ENCODE data around the gene CHRND.

CHRND gene

DNA sequence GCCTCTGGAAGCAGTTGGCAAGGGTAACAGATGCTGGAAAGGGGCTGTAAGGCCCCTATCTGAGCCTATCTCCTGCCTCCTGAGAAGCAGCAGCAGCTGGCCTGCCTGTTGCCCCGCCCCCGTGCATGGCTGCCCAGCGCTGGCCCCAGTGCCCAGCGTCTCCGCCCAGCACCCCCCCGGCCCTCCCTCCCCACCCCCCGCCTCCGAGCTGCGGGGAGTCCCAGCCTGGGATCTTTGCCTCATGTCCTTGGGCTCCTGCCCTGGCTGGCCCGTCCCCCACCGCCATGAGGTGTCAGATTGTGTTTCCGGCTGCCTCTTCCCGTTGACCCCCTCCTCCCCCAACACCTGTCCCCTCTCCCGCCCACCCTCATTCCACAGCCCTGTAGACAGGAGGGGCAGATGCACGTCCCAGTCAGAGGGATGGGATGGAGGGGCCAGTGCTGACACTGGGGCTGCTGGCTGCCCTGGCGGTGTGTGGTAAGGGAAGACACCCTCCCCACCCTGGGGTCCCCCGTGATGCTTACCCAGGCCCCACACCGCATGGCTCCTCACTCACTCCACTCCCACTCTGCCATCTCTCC is at the start of gene CHRND:
TSS of gene CHRND (plus strand) at position 370 of the 581 bp plus-strand sequence. CDS start at position 426, 56 bp downstream.
- DNase-seq (ENCODE audit: low spot score): no peak

DNA sequence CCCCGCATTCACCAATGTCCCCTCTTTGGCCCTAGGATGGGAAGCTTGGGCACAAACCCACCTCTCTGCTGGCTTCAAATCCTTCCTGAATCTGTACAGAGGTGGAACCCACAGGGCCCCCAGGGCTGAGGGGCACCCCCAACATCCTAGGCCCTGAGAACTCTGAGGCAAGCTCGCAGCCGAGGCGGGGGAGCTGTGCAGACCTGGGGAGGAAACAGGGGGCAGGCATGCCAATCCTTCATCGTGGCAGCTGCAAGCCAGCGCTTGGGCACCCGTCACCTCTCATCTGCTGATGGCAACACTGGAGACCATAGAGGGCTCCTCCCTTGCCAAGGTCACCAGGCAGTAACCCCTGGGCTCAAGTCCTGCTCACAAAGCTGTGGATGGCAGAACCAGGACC is 49.2 kb upstream of the CHRND start:
- DNase-seq (ENCODE audit: low spot score): no peak

DNA sequence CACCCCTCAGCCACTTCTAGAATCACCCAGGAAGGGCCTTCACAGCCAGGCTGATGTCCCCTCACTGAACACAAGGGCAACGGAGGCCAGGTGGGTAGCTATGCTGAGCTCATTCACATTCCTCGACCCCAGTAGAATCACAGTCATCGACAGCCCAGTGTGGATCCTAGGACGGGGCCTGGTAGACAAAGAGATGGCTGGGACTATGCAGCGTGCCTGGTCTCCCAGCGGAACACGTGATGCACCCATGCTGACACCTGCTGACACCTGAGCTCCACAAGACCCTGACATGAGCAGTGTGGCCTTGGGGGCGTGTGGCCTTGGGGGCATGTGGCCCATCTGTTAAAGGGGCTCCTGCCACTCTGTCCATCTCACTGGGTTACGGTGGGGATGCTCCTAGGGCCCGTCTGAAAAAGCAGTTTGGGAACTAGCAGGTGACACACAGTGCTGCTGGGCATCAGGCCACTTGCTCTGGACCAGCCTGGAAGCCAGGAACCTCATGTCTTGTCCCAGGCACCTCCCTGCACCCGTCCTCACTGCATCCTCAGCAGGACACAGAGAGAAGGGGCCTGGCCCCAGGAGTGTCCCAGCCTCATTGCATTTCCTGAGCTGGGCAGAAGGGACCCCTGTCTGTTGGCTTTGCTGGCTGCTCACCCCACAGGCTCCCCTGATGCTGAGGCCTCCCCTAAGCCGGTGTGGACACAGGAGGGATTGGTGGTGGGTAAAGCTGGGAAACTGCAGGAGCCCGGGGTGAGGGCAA is 48.0 kb upstream of the CHRND start:
- DNase-seq (ENCODE audit: low spot score): no peak

DNA sequence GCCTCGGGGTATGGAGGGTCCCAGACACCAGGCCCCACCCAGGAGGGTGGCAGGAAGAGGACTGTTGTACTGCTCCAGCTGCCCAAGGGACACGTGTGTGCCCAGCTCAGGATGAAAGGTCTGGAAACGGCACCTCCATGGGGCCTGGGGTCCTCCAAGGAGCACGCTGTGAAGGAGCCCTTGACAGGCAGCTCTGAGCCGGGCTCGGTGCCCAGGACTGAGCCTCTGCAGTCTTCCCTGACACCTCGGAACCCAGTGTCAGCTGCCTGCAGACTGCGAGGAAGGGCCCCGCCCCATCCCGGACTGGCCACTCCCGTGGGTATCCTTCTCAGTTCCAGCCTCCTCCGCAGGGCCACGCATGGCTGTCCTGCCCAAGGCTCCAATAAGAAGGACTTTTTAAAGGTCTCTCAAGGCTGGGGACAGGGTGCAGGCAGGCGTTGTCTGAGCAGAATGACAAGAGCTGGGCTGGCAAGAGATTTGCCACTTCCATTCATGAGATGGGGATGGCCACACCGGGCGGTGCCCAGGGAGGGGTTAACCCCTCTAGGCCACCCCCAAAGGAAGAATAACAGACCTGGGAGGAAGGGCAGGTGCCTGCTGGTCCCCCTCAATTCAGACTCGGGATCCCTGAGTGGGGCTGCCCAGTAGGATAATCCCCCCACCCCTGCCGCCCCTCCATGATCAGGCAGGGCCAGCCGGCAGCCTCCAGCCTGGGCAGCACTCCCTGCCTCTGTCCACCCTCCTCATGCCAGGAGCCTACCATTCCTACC is 47.2 kb upstream of the CHRND start:
- DNase-seq (ENCODE audit: low spot score): no peak

DNA sequence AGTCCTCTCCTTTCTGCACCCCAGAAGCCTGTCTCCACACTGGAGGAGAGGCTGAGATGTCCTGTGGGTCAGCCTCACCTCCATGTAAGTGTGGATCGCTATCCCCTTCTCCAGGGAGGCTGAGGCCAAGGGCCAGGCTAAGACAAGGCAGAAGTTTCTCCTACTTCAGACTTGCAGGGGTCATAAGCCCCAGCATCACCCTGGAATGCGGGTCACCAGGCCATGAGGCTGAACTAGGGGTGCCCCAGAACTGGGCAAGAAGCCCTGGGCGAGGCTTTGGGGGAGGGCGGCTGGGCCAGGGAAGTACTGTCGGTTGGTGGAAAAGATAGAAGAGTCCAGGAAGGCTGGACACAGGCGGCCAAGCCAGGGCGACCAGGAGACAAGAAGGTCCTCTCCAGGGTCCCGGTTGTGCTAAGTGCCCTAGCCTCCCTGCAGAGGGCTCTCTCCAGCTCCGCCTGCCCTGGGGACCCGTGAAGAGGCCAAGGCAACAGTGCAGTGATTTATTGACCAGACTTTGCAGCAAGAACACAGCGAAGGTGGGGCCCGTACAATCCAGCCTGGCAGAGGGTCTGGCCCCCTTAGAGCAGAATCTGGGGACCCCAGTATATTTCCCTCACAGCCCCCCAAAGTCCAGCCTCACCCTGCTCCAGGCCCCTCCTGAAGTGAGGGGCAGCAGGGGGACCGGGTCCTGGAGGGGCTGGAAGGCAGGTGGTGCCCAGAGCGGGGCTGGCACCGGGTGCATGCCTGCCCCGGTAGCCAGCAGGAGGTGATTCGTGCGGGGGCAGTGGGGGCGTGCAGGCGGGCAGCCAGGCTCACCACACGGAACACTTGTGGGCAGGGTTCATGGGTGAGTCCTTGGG is 46.4 kb upstream of the CHRND start:
- DNase-seq (ENCODE audit: low spot score): no peak

DNA sequence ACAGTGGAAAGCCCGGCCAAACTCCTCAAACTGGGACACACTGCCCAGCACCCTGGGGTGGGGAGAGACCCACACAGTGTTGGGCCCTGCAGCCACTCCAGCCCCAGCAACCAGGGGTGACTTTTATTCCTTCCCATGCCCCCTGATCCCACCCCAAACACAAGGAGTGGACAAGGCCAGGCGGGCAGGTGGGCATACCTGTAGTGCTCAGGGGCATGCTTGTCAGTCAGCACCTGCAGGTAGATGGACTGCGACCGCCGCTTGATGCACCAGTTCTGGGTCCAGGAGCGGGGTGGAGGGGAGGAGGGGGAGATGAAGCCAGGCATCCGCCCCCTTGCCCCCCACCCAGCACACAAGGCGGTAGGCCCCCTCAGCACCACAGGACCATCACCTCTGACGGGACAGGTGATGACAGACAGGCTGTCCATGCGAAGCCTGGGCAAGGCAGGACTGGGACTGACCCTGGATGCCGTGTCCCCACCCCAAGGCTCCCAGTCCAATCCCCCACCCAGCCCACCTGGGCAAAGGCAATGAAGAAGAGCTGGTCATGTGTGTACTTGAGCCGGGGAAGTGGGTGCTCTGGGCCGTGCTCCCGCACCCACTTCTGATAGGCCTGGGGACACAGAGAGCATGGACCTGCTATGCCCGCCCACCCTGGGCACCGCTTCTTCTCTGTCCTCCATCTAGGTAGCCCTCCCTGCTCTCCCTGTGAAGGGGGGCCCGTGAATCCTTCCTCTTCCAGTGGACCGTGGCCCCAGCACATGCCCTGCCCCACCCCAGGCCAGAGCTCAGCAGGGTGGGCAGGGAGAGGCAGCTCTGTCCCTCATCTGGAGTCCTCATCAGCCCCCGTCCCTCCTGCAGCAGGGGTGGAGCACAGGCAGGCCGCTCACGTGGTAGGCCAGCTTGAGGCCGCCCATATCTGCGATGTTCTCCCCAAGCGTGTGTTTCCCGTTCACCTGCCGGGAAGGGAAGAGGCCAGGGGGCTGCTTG is 45.5 kb upstream of the CHRND start:
- no peak for DNase-seq (ENCODE audit: low spot score)

DNA sequence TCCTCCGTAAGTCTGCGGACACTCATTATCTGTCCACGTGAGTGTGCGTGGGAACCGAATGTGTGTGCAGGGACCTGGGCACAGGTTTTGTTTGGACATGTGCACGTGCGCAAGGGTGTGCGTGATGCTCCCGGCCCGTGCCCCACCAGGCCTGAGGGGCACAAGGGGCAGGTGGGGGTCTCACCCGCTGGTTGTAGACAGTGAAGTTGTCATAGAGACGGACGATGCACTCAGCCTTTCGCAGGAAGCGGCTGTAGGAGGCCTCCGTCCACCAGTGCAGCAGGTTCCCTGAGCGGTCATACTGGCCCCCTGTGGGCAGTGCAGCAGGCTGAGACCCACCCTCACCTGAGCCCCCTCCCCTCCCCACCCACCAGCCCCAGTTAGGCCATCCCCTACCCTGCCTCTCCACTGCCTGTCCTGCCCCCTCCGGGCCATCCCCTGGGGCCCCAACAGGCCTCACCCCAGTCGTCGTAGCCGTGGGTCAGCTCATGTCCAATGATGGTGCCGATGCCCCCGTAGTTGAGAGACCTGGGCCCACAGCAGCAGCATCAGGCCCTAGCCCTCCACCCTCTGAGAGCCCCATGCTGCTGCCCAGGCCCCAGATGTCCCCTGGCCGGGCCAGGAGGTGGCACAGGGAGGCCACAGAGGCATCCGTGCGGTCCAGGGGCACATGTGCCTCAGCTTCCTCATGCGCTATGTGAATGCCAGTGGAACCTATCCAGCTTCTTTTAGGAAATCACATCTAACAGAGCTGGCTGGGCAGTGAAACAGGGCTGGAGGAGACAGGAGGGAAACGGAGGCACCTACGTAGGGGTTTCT is 44.4 kb upstream of the CHRND start:
- DNase-seq (ENCODE audit: low spot score): no peak

DNA sequence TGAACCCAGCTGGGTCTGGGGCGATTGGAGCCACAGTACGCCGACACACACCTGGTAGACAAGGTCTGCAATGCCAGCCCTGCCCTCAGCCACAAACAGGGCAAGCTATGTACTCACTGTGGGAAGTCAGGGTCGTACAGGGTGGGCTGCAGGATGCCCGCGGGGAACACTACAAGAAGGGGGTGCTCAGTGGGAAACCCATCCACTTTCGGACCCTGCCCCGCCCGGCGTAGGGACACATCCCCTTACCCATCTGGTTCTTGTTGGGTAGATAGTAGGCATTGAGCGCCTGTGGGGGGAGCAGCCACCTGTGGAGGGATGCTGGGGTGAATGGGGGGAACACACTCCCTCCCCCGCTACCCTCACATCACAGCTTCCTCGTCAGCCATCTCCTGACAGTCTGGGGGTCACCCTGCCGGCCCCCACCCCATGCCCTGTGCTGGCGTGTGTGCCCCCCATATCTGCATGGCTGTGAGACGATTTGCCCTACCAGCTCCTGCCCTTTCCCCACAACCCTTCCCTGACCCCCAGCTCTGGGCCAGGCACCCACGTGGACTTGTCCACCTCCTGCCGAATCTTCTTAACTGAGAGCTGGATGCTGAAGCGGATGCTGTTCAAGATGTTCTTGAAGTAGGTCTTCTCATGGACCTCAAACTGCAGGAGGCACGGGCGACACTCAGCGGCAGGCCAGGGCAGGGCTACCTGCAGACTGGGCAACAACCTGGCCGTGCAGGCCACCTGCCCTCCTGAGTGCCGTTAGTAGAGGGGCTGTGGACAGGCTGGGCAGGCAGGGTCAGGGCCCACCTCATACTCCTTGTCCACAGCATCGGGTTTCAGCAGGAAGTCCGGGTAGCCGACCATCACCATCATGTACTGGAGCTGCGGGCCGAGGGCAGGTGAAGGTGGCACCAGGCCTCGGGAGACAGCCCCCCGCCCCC is 43.4 kb upstream of the CHRND start:
- no peak for DNase-seq (ENCODE audit: low spot score)

DNA sequence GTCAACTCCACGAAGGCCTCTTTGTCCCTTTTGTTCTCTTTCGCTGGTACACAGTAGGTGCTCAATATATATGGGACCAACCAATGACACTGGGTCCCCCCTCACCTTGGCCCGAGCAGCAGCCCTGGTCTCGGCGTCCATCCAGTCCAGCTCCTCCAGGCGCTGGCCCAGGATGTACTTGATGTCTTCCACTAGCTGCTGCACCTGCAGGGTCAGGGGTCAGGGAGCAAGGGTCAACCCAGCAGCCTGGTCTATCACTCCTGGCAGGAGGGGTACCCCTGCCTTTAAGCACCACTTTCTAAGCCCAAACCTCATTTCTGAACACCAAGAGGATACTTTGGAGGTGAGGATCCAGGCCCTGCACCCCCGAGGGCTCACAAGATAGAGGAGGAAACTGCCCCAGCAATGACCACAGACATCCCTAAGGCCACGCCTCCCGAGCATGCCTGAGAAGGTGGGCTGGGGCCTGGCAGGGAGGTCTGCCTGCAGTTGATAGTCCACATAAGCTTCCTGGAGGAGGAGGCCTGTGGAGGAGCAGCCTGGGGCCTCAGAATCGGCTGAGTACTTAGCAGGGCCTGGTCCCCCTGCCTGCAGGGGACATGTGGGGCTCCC is 42.5 kb upstream of the CHRND start:
- no peak for DNase-seq (ENCODE audit: low spot score)

DNA sequence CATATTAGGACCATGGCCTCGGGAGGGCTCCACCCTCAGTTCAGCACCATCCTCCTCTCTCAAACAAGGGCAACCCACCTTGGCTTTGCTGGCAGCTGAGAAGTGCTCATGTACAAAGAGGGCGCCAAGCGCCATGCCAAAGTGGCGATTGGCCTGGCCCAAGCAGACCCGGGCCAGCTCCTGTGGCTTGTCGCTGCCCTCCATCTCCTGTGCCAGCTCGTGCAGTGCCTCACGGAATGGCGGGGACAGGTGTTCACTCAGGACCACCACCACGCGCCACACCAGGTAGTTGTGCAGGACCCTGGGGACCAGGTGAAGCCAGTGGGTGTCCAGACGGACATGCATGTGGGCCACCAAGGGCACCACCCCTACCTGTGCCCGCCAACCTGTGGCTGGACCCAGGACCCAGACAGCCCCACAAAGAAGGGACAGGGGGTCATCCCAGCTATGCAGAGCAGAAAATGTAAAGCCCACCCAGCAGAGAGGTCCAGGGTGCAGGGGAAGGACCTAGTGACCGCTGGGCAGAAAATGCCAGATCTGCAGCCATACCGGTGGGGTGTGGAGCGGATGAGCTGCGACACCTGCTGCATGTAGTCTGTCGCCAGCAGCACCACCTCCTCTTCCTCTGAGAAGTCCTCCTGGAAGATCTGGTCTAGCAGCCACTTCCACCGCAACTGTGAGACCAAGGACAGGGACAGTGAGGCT is 41.9 kb upstream of the CHRND start:
- no peak for DNase-seq (ENCODE audit: low spot score)

DNA sequence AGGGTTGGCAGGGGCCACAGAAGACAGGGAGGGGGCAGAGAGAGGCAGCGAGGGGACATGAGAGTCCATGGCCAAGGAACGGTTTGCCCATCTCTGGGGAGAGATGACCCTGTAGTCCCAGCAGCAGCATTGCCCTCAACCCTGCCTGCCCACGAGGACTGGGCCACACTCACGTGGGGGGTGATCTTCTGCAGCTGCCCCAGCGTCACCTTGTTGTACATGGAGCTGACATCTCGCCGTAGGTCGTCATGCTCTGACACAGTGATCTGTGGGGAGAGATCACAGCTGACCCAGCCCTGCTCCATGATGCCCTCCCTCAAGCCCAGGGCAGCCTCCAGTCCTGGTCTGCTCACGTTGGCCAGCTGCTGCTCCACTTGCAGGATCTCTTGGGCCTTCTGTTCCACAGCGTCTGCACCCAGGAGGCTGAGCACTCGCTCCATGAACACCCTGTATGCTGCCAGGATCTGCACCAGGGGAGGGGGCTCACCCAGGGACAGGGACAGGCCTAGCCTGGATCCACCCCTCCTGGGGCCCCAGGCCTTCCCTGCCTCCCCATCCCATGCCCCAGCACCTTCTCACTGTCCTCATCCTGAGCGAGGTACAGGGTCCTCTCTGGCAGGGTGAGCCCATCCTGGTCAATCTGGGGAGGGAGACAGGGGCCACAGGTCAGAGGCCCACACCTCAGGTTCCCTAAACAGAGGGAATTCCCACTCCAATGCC is 41.2 kb upstream of the CHRND start:
- no peak for DNase-seq (ENCODE audit: low spot score)

DNA sequence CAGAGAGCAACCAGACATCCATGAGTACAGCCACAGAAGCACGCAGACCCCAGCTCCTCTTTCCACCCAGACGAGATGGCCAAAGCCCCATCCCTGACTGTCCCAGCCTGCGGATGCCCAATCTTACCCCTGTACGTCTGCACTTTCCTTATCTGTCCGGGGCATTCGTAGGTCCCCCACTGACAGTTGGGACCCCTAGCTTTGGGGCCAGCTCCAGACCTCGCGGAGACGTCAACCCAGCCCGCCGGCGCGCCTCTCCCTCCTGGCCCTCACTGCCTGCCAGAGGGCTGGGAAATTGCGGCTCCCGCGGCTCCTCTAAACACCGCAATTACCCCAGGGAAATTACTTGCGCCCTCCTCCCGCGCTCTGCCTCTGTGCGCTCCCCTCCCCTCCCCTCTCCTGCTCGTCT is 40.6 kb upstream of the CHRND start:
- no peak for DNase-seq (ENCODE audit: low spot score)

DNA sequence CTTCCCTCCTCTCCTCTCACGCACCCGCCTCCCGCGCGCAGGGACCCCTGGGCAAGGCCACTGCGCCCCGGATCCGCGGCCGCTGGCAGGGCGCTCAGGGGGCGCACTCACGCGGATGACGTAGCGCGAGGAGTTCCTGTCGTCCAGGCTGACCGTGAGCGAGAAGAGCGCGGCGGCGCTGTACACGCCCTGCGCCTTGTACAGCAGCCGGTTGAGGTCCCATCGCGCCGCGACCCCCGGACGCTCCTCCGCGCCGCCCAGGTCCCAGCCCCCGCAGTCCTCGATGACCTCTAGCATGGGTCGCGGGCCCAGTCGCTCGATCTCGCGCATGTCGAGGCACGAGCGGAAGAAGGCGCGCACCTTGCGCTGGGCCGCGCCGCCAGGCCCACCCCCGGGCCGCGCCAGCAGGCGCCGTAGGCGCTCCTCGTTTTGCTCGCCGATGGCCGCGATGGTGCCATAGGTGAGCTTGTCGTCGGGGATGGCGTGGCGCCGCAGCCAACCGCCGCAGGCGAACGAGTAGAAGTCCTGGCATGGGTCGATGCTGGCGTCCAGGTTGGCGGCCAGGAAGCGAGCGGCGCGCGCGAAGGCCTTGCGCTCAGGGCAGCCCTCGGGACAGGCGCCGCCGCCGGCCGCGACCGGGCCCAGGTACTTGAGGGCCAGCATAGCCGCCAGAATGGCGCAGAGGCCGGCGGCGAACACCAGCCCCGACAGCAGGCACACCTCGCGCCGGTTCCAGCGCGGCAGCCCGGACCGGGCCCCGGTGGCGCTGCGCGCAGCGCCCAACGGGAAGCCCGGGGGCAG is 40.0 kb upstream of the CHRND start:
- no peak for DNase-seq (ENCODE audit: low spot score)

DNA sequence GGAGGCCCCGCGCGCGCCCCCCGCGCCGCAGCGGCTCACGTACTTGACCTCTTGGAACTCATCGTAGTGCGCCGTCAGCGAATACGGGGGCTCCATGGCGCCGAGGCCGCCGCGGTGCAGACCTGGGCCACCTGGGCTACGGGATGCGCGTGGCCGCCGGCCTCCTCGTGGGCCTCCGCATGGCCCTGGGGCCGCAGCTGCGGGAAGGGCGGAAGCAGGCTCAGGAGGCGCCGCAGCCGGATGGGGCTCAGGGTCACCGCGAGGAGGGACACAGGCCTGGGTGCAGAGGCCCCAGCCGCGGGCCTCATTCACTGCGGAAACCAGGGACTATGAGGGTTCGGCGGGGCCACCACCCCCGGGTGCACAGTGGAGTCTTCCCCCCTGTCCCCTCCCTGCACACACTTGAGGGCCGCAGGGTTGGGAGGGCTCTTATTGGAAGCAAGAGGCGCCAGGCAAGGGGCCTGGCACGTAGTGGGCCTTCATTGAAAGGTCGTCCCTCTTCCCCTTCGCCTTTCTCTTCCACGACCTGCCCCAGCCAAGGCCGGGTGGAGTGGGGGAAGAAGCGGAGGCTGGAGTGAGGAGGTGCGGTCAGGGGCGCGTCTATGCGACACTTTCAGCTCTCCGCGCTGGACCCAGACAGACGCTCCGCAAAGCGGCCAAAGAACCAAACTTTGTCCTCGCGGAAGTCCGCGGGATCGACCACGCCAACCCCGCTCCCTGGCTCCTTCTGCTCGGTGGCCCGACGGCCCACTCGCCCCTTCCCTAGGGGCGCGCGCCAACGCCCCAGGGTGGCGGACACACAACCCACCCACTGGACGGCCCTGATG is 39.2 kb upstream of the CHRND start:
- no peak for DNase-seq (ENCODE audit: low spot score)

DNA sequence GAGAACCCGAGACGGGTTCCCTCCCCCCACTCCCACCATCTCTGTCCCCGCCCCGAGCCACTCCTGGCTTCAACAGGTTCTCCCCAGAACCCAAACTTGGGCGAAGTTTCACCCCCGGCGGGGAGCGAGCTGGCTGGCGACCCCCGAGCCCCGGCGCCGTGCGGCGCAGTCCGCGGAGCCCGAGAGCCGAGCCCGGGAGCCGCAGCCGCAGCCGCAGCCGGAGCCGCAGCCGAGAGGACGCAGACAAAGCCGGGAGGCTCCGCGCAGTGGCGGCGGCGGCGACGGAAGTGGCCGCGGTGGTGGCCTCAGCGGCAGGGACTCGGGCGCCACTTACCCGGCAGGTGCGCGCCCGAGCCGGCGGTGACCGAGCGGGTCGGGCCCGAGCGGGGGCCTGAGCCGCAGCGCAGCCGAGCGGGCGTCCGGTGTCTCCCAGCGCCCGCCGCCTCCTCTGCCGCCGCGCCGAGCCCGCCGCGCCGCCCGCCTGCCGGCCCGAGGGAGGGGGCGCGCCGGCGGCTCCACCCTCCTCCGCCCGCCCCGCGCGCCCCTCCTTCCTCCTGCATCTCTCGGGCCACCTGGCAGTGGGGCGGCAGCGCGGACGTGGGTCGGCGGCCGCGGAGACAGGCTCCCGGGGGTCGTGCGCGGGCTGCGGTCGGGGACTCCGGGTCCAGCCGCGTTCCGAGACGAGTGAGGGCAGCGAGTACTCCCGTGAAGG is 38.4 kb upstream of the CHRND start, which contains the start of gene ECEL1:
TSS of gene ECEL1 (minus strand) at position 450 of the 712 bp plus-strand sequence. CDS start 1,181 bp downstream, outside the sequence.
- no peak for DNase-seq (ENCODE audit: low spot score)

Measured in hematopoietic multipotent progenitor cell treated with erythropoietin and hydrocortisone succinate and interleukin-3 and kit ligand, for 17 days (in vitro differentiated cells).